ENCODE measurements around the gene GLRA1.

GLRA1 gene

DNA sequence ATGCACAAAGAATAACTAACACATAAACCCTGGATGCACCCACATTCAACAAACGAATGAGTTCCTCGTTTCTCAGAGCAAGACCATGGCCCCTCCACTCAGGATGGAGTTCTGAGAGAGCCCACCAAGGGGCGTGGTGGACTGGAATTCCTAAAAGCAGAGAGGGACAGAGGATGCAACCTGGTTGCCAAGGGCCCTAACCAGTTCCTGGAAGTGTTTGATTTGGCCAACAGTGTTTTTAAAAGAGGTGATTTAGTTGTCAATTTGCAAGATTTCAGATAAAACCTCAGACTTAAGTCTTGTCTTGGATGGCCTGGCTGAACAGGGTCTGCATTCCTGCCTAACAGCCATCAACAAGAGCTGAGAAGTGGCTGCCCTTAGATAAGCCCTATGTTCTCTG, 34.4 kb downstream of the GLRA1 start:
- DNase-seq (ENCODE audit: extremely low read depth, low read depth) = no peak
- TF ChIP-seq CTCF (IDR thresholded peaks at IDR 0.05; ENCODE audit: low read depth, low read length) = no peak

DNA sequence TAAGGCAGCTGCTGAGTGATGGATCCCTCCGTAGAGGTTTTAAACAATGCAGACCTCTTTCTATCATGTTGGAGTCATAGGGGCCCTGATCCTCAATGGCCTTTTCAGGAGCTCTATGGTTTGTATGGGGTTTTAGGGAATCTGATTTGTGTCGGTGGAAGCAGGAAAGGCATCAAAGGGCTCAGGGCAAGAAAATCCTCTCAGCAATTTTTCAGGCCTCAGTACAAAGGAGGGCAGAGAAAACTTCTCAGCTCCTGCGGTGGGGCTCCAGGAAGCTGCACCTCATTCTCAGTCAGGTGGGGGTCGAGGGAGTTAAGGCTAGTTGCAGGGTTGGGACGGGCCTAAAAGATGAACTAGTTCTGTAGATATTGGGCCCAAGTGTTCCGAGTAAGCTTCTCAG, 35.0 kb downstream of the GLRA1 start:
- DNase-seq (ENCODE audit: extremely low read depth, low read depth) = no peak
- no peak for TF ChIP-seq CTCF (IDR thresholded peaks at IDR 0.05; ENCODE audit: low read depth, low read length)

- no peak for TF ChIP-seq CTCF (IDR thresholded peaks at IDR 0.05; ENCODE audit: low read depth, low read length)
- no peak for DNase-seq (ENCODE audit: extremely low read depth, low read depth)
Observed at GRCh38 chr5:151886546-151887275, 37.9 kb downstream of the GLRA1 start.

DNA sequence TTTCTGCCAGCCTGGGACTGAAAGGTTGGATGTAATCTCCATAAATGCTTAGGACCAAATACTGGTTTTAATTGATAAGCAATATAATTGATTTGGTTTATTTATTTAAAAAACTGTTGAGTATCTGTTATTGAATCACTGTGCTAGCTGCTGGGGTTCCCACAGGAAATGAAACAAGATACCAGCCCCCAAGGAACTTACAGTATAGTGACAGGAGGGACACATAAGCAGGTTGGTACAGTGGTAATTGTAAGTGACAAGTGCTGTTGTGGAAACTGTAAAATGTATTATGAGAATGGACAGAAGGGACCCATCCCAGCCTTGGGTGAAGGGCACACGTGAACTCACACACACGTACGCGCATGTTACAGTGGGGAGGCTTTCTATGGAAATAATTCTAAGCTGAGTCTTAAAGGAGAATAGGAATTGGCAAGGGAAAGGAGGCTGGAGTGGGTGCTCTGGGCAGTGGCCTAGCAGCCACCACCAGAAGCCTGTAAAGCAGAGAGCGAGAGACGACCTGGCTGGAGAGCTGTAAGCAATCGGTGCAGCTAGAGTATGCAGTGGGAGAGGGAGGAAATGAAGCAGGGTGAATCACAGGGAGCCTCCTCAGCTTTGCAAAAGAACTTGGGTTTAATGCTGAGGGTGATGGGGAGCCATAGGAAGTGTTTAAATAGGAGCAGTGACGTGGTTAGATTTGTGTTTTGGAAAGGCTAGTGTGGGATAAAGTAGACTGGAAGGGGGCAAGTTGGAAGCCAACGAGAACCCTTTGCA, 39.3 kb downstream of the GLRA1 start:
- DNase-seq (ENCODE audit: extremely low read depth, low read depth) = no peak
- no peak for TF ChIP-seq CTCF (IDR thresholded peaks at IDR 0.05; ENCODE audit: low read depth, low read length)

- no peak for DNase-seq (ENCODE audit: extremely low read depth, low read depth)
- no peak for TF ChIP-seq CTCF (IDR thresholded peaks at IDR 0.05; ENCODE audit: low read depth, low read length)
Observed at GRCh38 chr5:151881621-151882225, 42.9 kb downstream of the GLRA1 start.

DNA sequence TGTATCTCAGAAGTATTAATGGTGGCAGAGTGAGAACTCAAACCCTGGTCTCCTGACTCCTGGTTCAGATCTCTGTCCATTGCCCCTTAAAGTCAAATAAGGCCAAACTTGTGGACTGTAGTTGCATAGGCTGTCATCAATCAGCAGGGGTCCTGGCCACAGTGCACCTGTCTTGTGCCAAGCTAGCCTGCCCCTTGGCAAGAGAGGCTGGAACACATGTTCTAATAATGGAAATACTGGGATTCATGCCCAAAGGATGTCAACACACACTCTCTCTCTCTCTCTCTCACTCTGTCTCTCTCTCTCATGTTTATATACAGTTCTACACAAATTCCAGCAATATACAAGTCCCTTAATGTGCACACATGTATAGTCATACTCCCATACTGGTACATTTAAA, 44.3 kb downstream of the GLRA1 start:
- TF ChIP-seq CTCF (IDR thresholded peaks at IDR 0.05; ENCODE audit: low read depth, low read length) = no peak
- DNase-seq (ENCODE audit: extremely low read depth, low read depth) = no peak

DNA sequence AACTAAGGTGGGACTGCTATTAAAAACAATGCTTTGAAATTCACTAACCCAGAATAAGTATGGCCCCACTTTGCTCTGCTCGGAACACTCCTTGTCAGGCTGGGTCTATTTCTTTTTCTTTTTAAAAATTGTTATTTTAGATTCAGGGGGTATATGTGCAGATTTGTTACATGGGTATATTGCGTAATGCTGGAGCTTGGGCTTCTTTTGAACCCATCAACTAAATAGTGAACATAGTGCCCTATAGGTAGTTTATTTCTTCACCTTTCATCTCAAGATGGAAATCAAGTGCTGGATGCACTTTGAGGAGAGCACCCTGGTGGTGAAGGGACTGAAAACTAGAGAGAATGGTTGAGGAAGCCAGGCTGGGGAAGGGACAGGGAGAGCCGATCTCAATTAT, 51.0 kb downstream of the GLRA1 start:
- TF ChIP-seq CTCF (IDR thresholded peaks at IDR 0.05; ENCODE audit: low read depth, low read length) = no peak
- no peak for DNase-seq (ENCODE audit: extremely low read depth, low read depth)

All from AG09319 (cell line).